Thyroid gland (tissue), 4 donors: ENCODE measurements around the gene RPL11. TPM values are rescaled to one million over a fixed set of nuclear protein-coding genes. Genes with fewer than 3 reads are reported as not detected.

ENCODE experiments used
- DNase-seq, 2 donors: peaks; one replicate each; pipeline ENCODE4 v3.0.0-alpha.2; 2019
- H3K27ac ChIP-seq, 3 donors: fragments of 200-600 bp; sonication (generic); 1 replicate in 2 of 3; 2 replicates in 1 of 3; pipeline ENCODE4 v1.5.1; 2016 to 2019; ENCODE audit warnings: mild to moderate bottlenecking in 1 of 3, moderate library complexity in 1 of 3
- H3K27me3 ChIP-seq: fragments of 200-600 bp; sonication (generic); one replicate; pipeline ENCODE4 v1.5.1; 2019
- H3K36me3 ChIP-seq, 2 donors: fragments of 200-600 bp; sonication (generic); one replicate each; pipeline ENCODE4 v1.5.1; 2016 to 2019
- H3K4me1 ChIP-seq, 2 donors: fragments of 200-600 bp; sonication (generic); one replicate each; pipeline ENCODE4 v1.5.1; 2017 to 2019
- H3K4me3 ChIP-seq, 3 donors: fragments of 200-600 bp; sonication (generic); replicated peaks in 1 of 3; 1 replicate in 2 of 3; 2 replicates in 1 of 3; pipeline ENCODE4 v1.5.1; 2016; ENCODE audit warnings: mild to moderate bottlenecking in 1 of 3
- H3K9me3 ChIP-seq: fragments of 200-600 bp; sonication (generic); one replicate; pipeline ENCODE4 v1.5.1; 2017
- CTCF ChIP-seq, 6 experiments: fragments of 200-600 bp in 3 of 6; fragments of 450-650 bp in 3 of 6; sonication (generic) in 3 of 6; IDR thresholded peaks; one replicate each; pipeline ENCODE4 v1.5.1; 2016 to 2019; ENCODE audit warnings: antibody characterized with exemption in 6 of 6, mild to moderate bottlenecking in 2 of 6, inconsistent platforms in 1 of 6, moderate library complexity in 1 of 6
- POLR2A ChIP-seq, 2 donors: fragments of 450-650 bp; IDR thresholded peaks; one replicate each; pipeline ENCODE4 v1.6.1; 2017; ENCODE audit warnings: antibody characterized with exemption in 2 of 2, mild to moderate bottlenecking in 2 of 2, moderate library complexity in 1 of 2
- whole genome bisulfite sequencing, 2 donors: methylation state at CpG; one replicate each; pipeline ENCODE4 v1.1.5; 2017; 5-methylcytosine and 5-hydroxymethylcytosine counted together
- intact Hi-C: fragments of 100-400 bp; cut with DNase I; formaldehyde crosslinking; loops from one replicate; pipeline ENCODE4 v1.15.1; 2023
- total RNA-seq, 4 donors: library from RNA; depleted of rRNA; stranded (reverse); fragments of >200 nt; gene quantifications; one replicate each; pipeline ENCODE4 v1.2.3, GENCODE V29; 2016

The RPL11 gene
- 1,000 to 10,000 TPM in 1 of 4 donors, 100 to 1,000 TPM in 3; 669 to 1,720 (median 801) TPM for total RNA-seq

DNA sequence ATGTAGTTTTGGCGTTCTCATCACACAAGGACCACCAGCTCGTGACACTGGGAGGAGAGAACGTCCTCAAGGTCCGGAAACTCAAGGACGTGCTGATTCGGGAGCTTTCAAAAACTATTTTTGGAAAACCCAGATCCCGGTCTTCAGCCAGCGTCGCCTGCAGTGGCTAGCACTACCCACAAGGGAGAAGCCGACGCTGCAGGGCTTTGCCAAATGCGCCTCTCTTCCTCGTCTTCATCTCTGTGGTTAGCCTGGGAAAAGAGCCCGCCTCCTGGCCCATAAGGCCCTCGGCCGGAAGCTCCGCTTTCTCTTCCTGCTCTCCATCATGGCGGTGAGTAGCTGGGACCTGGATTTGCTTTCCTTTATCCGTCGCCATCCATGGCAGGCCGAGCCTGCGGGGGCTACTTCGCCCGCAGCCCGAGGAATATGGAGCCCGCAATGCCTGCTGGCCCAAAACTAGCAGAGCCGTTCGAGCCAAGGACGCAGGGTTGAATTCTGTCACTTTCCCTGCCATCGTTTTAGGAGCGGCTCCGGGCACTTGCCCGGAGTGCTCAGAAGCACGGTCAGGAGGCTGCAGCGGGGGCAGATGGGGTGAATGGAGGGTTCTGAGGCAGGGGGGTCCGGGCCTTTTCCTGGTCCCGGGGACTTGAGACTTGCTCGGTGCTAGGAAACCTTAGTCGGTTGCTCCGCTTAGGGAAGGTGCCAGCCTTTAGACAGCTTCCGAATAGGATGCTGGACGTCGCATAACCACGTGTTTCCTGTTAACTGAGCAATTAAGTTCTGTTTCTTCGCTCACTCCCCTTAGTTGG lies at the start of gene RPL11:
Gene RPL11, plus strand, starts transcription at position 308 of the 809 bp plus-strand sequence. Its CDS starts 18 bp downstream, at position 326.
- intact Hi-C loops = loop anchor here (10.0 kb wide), 1 partner anchor 53 kb away; the partner anchor contains the start of gene ELOA
- Histone ChIP-seq H3K4me1 (peaks cover 10 to 24% of the 10 kb centered on the region in 2 donors), H3K27ac (peak within 1 kb of the TSS; percentile 73 to 99 (median 90)), H3K36me3 (peaks cover 31 to 32% of the 10 kb centered on the region in 2 donors), H3K4me3 (peak within 1 kb of the TSS; percentile 33 to 79 (median 66)), H3K27me3 (no peaks in the 10 kb centered on the region), H3K9me3 (no peaks in the 10 kb centered on the region)
- TF ChIP-seq POLR2A (IDR thresholded peaks at IDR 0.05) (peak in 1 of 2 donors; percentile 77), CTCF (IDR thresholded peaks at IDR 0.05) (peak; percentile 55 to 94 (median 84))
- DNase-seq = peak; percentile 94 to 96
- 0 to 1% methylated on average over 42 to 44 of the region's 45 CpGs for WGBS, 2 donors

DNA sequence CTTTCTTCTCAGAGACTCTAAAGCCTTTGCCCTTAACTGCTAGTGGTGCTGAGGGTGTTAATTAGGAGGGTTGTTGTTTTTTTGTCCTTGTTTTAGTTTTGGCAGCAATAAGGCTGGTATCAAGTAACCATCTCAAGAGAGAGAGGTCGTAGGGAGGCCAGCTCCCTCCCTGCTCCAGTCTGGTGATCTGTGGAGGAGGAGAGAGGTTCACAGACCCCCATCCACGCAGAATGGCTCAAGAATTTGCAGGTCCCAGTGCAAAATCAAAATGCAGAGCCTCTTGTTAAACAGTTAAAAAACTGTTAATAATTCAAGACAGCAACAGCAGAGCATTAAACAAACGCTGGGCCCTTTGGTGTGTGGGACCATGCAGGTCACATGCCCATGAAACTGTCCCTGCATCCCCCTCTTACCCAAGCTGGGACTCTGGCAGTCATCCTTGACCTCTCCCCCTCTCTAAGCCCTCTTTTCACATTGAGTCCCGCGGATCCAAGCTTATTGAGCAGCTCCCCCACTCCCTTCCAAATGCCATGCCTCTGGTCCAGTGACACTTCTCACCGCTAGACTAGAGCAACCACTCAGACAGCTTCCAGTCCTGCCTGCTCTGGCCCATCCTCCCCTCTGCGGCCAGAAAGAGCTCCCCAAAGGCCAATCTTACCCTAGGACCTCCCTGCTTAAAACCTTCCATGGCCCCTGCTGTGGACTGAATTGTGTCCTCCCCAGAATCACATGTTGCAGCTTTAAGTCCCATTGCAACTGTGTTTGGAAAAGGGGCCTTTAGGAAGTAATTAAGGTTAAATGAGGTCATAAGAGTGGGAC lies 47.7 kb upstream of the RPL11 start:
- no peaks in the 10 kb centered on the region for H3K36me3 ChIP-seq
- peak; percentile 66 to 75 for DNase-seq
- peaks cover 18 to 32% of the 10 kb centered on the region in 2 donors for H3K4me1 ChIP-seq
- H3K27ac ChIP-seq = peak overlapping the region; percentile 74 to 79 (median 75)
- no peaks in the 10 kb centered on the region for H3K27me3 ChIP-seq
- 11 to 12% methylated on average over 7 of the region's 7 CpGs for WGBS, 2 donors
- no peaks in the 10 kb centered on the region for H3K9me3 ChIP-seq
- intact Hi-C loops = no loop called here
- TF ChIP-seq CTCF (IDR thresholded peaks at IDR 0.05) (peak in 1 of 6 experiments; percentile 22), POLR2A (IDR thresholded peaks at IDR 0.05) (no peak)
- H3K4me3 ChIP-seq = no peak overlapping the region

DNA sequence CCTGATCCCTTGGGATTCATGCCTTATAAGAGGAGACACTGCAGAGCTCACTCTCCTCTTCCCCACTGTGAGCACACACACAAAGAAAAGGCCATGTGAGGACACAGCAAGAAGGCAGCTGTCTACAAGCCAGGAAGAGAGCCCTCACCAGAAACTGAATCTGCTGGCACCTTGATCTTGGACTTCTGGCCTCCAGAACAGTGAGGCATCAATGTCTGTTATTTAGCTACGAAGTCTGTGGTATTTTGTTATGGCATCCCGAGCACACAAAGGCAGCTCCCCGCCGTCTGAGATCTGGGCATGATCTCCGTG lies 47.1 kb upstream of the RPL11 start:
- Histone ChIP-seq H3K4me1 (peaks cover 18 to 27% of the 10 kb centered on the region in 2 donors), H3K27me3 (no peaks in the 10 kb centered on the region), H3K9me3 (no peaks in the 10 kb centered on the region), H3K4me3 (no peak overlapping the region), H3K36me3 (no peaks in the 10 kb centered on the region), H3K27ac (peak overlapping the region; percentile 74 to 79 (median 75))
- no peak for TF ChIP-seq CTCF (IDR thresholded peaks at IDR 0.05)
- TF ChIP-seq POLR2A (IDR thresholded peaks at IDR 0.05) = no peak
- intact Hi-C loops = no loop called here
- 81 to 85% methylated on average over 5 of the region's 5 CpGs for WGBS, 2 donors
- DNase-seq = no peak

DNA sequence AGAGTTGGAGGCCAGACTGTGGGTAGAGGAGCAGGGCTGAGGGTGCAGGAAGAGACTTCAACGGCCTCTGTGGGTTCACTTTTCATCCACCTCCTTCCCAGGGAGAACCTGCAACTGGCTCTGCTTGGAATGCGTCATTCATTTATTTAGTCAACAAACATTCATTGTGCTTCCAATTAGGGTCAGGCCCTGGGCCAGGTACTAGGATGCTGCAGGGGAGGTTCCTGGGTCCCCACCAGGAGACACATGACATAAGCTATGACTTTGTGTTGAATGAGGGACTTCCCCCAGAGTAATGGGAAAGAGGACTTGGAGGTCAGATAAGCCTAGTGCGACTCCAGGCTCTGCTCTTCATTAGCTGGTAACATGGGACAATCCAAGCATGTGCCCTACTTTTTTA lies 46.3 kb upstream of the RPL11 start:
- TF ChIP-seq CTCF (IDR thresholded peaks at IDR 0.05) = no peak
- TF ChIP-seq POLR2A (IDR thresholded peaks at IDR 0.05) = no peak
- WGBS, 2 donors = 86 to 88% methylated on average over 3 of the region's 3 CpGs
- no peaks in the 10 kb centered on the region for H3K36me3 ChIP-seq
- peaks cover 22 to 30% of the 10 kb centered on the region in 2 donors for H3K4me1 ChIP-seq
- DNase-seq = no peak
- H3K4me3 ChIP-seq = no peak overlapping the region
- peak overlapping the region in 2 of 3 donors; percentile 74 to 75 for H3K27ac ChIP-seq
- H3K27me3 ChIP-seq = no peaks in the 10 kb centered on the region
- intact Hi-C loops = no loop called here
- no peaks in the 10 kb centered on the region for H3K9me3 ChIP-seq
